Glomerular visceral epithelial cell (primary cell): ENCODE measurements around the gene PAX2.

ENCODE experiments used
- DNase-seq: peaks from one replicate; pipeline ENCODE4 v3.0.0-alpha.2; 2016; ENCODE audit errors: extremely low spot score

Gene PAX2

GRCh38 chr10:100817268-100817839 is 72.0 kb downstream of the PAX2 start:
- DNase-seq = peak; percentile 5

- no peak for DNase-seq
These were observed 74.0 kb downstream of the PAX2 start for GRCh38 chr10:100819424-100819823.

GRCh38 chr10:100823194-100823593 is 77.8 kb downstream of the PAX2 start:
- DNase-seq = no peak

GRCh38 chr10:100824886-100825285 is 79.5 kb downstream of the PAX2 start:
- DNase-seq = no peak

- DNase-seq = no peak
These were observed 80.0 kb downstream of the PAX2 start for GRCh38 chr10:100825325-100825875.

- no peak for DNase-seq
These were observed 80.8 kb downstream of the PAX2 start for GRCh38 chr10:100826031-100826651.

GRCh38 chr10:100826661-100826982 is 81.2 kb downstream of the PAX2 start:
- no peak for DNase-seq

- DNase-seq = no peak
These were observed 81.8 kb downstream of the PAX2 start for GRCh38 chr10:100826983-100827818.

- no peak for DNase-seq
These were observed 82.7 kb downstream of the PAX2 start for GRCh38 chr10:100827819-100828737.

GRCh38 chr10:100828738-100829096 is 83.3 kb downstream of the PAX2 start:
- no peak for DNase-seq

- DNase-seq = no peak
These were observed 83.9 kb downstream of the PAX2 start for GRCh38 chr10:100829097-100829870.

- no peak for DNase-seq
These were observed 84.7 kb downstream of the PAX2 start for GRCh38 chr10:100829933-100830727.

- no peak for DNase-seq
These were observed 85.3 kb downstream of the PAX2 start for GRCh38 chr10:100830728-100831111.

GRCh38 chr10:100831742-100832141 is 86.4 kb downstream of the PAX2 start:
- no peak for DNase-seq

GRCh38 chr10:100835810-100836209 is 90.4 kb downstream of the PAX2 start:
- DNase-seq = no peak

GRCh38 chr10:100836891-100837290 is 91.5 kb downstream of the PAX2 start:
- no peak for DNase-seq

- no peak for DNase-seq
These were observed 91.9 kb downstream of the PAX2 start for GRCh38 chr10:100837300-100837699.

- no peak for DNase-seq
These were observed 93.6 kb downstream of the PAX2 start for GRCh38 chr10:100838986-100839385.

GRCh38 chr10:100841528-100841927 is 96.1 kb downstream of the PAX2 start:
- no peak for DNase-seq

- DNase-seq = peak; percentile 12
These were observed 102.1 kb downstream of the PAX2 start for GRCh38 chr10:100847440-100847839.
